HEK293T (cell line): Measurements from ENCODE around the gene TPRKB.
"Not testable (repeated sequence)": the region's sequence is repeated elsewhere in the genome, so short reads cannot be mapped to it uniquely, and the experiment has no call there.

Experiments used
- CTCF ChIA-PET: fragments of 350-600 bp; formaldehyde crosslinking; extraction: SDS; loops from one replicate; lab custom pipeline; 2021; ENCODE audit warnings: antibody characterized with exemption, inconsistent platforms; lab: Yijun Ruan, JAX
- POLR2A ChIA-PET: fragments of 350-600 bp; formaldehyde crosslinking; extraction: SDS; loops from one replicate; lab custom pipeline; 2020; ENCODE audit warnings: antibody characterized with exemption, inconsistent platforms; lab: Yijun Ruan, JAX
- DNase-seq: peaks from one replicate; pipeline ENCODE4 v3.0.0; 2012; ENCODE audit warnings: mixed read lengths; ENCODE audit errors: extremely low spot score
- ARNT ChIP-seq: fragments of 450-650 bp; IDR thresholded peaks from 2 replicates; pipeline ENCODE4 v1.6.1; 2017; ENCODE audit warnings: mild to moderate bottlenecking
- BHLHE40 ChIP-seq: fragments of 450-650 bp; IDR thresholded peaks from 2 replicates; pipeline ENCODE4 v1.6.1; 2016; ENCODE audit warnings: mild to moderate bottlenecking, moderate library complexity, borderline replicate concordance
- CTBP1 ChIP-seq: fragments of 450-650 bp; IDR thresholded peaks from 2 replicates; pipeline ENCODE4 v1.6.1; 2016; ENCODE audit warnings: borderline replicate concordance
- ELF4 ChIP-seq: fragments of 450-650 bp; IDR thresholded peaks from 2 replicates; pipeline ENCODE4 v1.6.1; 2017; ENCODE audit warnings: antibody characterized with exemption
- FOXA1 ChIP-seq: fragments of 450-650 bp; IDR thresholded peaks from 2 replicates; pipeline ENCODE4 v1.6.1; 2016; ENCODE audit warnings: mild to moderate bottlenecking
- FOXK2 ChIP-seq: fragments of 450-650 bp; IDR thresholded peaks from 2 replicates; pipeline ENCODE4 v1.6.1; 2016; ENCODE audit warnings: mild to moderate bottlenecking
- FOXM1 ChIP-seq: fragments of 450-650 bp; IDR thresholded peaks from 2 replicates; pipeline ENCODE4 v1.6.1; 2017; ENCODE audit warnings: mild to moderate bottlenecking, borderline replicate concordance
- HDGF ChIP-seq: fragments of 450-650 bp; IDR thresholded peaks from 2 replicates; pipeline ENCODE4 v1.6.1; 2017; ENCODE audit warnings: antibody characterized with exemption, borderline replicate concordance
- L3MBTL2 ChIP-seq: fragments of 450-650 bp; conservative IDR thresholded peaks from 2 replicates; pipeline ENCODE4 v1.6.1; 2016; ENCODE audit warnings: mild to moderate bottlenecking
- LEF1 ChIP-seq: fragments of 450-650 bp; IDR thresholded peaks from 2 replicates; pipeline ENCODE4 v1.6.1; 2017; ENCODE audit warnings: mild to moderate bottlenecking, borderline replicate concordance
- NFRKB ChIP-seq: fragments of 450-650 bp; IDR thresholded peaks from 2 replicates; pipeline ENCODE4 v1.6.1; 2016; ENCODE audit warnings: mild to moderate bottlenecking, moderate library complexity
- PKNOX1 ChIP-seq: fragments of 450-650 bp; IDR thresholded peaks from 2 replicates; pipeline ENCODE4 v1.6.1; 2016
- SP1 ChIP-seq: fragments of 450-650 bp; IDR thresholded peaks from 2 replicates; pipeline ENCODE4 v1.6.1; 2017
- TARDBP ChIP-seq: fragments of 450-650 bp; IDR thresholded peaks from 2 replicates; pipeline ENCODE4 v1.6.1; 2016
- ZNF384 ChIP-seq: fragments of 450-650 bp; IDR thresholded peaks from 2 replicates; pipeline ENCODE4 v1.6.1; 2016

Gene TPRKB

DNA sequence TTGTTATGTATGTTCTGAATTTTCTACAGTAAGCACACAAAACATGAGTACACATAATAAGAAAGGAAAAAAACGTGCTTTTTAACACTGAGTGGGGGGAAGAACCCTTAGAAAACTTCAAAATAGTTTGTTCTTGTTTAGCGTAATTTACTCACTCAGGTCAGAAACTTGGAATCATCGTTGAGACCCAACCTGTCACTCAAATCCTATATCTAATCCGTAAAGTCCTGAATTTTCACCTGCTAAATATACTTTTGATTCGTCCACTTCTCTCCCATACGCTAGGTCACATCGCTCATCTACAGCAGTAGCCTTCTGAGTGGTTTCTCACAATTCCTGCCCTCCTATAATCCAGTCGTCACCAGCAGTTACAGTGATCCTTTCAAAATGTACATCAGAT, 767 bp downstream of the TPRKB start:
- TF ChIP-seq ARNT (no peak), PKNOX1 (peak; percentile 74)
- CTCF ChIA-PET, result no interaction called here
- POLR2A ChIA-PET, result interaction anchor here (0.6 to 1.7 kb wide), 8 partner anchors 17 to 503 kb away, joined by 3 to 7 read pairs (median 4); partner anchors contain the start of genes DUSP11 and PRADC1
- DNase-seq, result no peak

DNA sequence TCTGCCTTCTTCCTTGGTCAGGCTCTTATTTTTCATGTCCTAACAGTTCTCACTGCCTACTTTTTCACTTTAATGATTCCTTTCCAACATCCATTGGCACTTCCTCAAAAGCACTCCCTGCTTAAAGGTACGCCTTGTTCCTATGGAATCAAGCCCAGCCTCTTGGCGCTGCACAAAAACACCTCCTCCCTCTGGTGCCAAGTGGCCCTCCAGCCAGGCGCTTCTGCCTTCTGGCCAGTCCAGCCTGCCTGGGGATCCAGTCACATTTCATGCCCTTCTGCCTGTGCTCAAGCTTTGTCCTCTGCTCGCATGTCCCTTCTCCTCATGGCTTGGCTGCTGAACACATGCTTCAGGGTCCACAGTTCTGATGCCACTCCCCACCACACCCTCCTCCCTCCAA, 6.3 kb downstream of the TPRKB start:
- TF ChIP-seq TARDBP (no peak), ARNT (no peak), BHLHE40 (no peak), SP1 (no peak), ELF4 (no peak), LEF1 (no peak), CTBP1 (no peak), PKNOX1 (no peak), ZNF384 (no peak), L3MBTL2 (no peak), FOXM1 (no peak), NFRKB (no peak), HDGF (no peak)
- CTCF ChIA-PET, result no interaction called here
- DNase-seq, result no peak
- POLR2A ChIA-PET, result no interaction called here

GRCh38 chr2:73728711-73729110, 8.4 kb downstream of the TPRKB start:
- no peak for DNase-seq
- ChIA-PET POLR2A (interaction anchor here (0.6 kb wide), 1 partner anchor 9 kb away, joined by 3 read pairs; the partner anchor contains the start of gene TPRKB), CTCF (no interaction called here)
- TF ChIP-seq ZNF384 (no peak), FOXK2 (no peak), NFRKB (no peak), FOXA1 (no peak), PKNOX1 (no peak), HDGF (no peak), FOXM1 (no peak), L3MBTL2 (no peak), CTBP1 (no peak), LEF1 (no peak), ELF4 (no peak), BHLHE40 (no peak)

DNA sequence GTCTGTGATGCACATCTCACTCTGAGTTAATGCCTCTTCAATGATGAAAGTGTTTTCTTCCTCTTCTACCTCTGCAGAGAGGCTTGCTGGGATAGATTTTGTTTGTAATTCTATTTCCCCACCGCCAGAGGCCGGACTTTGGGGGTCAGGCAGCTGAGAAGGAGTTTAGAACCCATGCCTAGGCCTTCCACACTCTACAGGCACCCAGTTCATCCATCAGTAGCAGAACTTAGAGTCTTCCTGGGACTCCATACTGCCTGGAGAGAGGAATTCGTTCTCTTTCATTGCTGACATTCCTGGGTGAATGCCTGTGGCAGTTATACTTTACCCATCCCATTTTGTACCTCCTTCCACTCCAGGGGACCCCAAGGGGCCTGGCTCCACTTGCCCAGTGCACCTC, 9.1 kb downstream of the TPRKB start:
- DNase-seq, result no peak
- ChIA-PET CTCF (no interaction called here), POLR2A (no interaction called here)
- TF ChIP-seq ARNT (no peak), HDGF (no peak), ZNF384 (no peak), NFRKB (no peak), L3MBTL2 (no peak), BHLHE40 (no peak), FOXM1 (no peak), FOXK2 (no peak), CTBP1 (no peak), PKNOX1 (no peak)

GRCh38 chr2:73726657-73727056, 10.5 kb downstream of the TPRKB start:
- CTCF ChIA-PET, DNase-seq, POLR2A ChIA-PET: not testable (repeated sequence)

DNA sequence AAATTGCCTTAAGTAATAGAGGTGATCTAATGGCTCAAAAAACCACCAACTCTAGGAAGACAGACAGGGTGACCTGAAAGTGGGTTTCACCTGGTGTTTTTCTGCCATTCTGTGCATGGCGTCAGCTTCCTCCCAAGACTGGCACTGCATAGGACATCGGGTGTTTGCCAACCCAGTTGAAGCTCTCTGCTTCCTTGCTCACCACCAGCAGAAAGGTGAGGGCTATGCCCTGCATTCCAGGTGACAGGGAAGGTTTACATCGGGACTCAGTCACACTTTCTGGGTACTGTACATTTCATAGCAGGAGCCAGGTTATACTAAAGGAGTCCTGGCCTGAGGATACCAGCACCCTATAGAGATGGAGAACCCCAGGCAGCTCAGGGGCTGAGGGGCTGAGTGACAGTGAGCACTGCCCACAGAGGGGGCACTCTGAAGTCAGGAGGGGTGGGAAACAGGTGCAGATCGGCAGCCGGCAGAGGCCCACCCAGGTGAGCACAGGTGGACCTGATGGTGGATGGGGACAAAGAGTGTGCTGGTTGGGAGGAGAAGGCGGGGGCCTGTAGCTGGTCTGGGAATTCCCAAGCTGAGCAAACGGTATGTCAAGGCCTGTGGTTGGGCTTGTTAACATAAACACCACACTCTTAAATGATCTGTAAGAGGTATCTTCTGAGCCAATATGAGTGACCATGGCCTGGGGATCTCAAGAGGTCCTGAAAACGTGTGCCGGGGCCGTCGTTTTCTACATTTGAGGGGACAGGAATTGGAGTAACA, 18.1 kb downstream of the TPRKB start:
- ChIA-PET CTCF (no interaction called here), POLR2A (interaction anchor here (1.2 kb wide), 1 partner anchor 18 kb away, joined by 4 read pairs; the partner anchor contains the start of gene TPRKB)
- TF ChIP-seq ZNF384 (no peak), CTBP1 (no peak), FOXM1 (no peak), BHLHE40 (no peak)
- no peak for DNase-seq
